ENCODE measurements around the gene ULBP1.
"Not testable (repeated sequence)": the region's sequence is repeated elsewhere in the genome, so short reads cannot be mapped to it uniquely, and the experiment has no call there.

ULBP1 gene, protein sequence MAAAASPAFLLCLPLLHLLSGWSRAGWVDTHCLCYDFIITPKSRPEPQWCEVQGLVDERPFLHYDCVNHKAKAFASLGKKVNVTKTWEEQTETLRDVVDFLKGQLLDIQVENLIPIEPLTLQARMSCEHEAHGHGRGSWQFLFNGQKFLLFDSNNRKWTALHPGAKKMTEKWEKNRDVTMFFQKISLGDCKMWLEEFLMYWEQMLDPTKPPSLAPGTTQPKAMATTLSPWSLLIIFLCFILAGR
- 0.24 to 0.91 reads per million in 2 donors for total RNA-seq

DNA sequence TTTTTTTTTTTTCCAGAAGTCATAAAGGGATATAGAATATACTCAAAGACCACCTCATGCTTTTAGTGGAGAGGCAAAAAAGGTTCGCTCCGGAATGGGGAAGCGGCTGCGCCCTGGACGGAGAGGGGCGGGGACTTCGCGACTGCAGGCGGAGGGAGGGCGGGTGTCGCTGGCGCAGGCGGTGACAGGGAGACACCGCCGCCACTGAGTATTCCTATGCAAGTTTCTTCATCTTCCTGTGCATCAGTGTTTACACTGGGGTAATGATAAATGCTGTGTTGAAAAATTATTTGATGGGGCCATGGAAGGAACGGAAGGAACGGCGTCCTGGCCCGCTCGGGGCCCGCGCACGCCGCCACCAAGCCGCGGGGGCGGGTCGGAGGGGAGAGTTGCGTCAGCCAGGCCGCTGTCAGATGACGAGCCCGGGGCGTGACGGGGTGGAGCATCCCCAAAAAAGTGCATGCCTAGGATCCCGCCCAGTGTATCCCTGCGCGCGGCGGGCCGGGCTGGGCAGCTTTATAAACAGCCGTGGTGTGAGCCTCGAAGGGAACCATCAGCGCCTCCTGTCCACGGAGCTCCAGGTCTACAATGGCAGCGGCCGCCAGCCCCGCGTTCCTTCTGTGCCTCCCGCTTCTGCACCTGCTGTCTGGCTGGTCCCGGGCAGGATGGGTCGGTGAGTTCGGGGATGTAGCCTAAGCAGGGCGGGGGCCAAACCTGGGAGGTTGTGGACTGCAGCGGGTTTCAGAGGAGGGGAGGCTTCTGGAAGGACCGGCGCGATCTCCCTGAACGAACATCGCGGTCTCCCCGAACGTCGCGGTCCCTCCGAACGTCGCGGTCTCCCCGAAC lies at the start of gene ULBP1:
Gene ULBP1, plus strand, starts transcription at position 482 of the 846 bp plus-strand sequence. Its CDS starts 107 bp downstream, at position 589.
- DNase-seq: peak; percentile 62

DNA sequence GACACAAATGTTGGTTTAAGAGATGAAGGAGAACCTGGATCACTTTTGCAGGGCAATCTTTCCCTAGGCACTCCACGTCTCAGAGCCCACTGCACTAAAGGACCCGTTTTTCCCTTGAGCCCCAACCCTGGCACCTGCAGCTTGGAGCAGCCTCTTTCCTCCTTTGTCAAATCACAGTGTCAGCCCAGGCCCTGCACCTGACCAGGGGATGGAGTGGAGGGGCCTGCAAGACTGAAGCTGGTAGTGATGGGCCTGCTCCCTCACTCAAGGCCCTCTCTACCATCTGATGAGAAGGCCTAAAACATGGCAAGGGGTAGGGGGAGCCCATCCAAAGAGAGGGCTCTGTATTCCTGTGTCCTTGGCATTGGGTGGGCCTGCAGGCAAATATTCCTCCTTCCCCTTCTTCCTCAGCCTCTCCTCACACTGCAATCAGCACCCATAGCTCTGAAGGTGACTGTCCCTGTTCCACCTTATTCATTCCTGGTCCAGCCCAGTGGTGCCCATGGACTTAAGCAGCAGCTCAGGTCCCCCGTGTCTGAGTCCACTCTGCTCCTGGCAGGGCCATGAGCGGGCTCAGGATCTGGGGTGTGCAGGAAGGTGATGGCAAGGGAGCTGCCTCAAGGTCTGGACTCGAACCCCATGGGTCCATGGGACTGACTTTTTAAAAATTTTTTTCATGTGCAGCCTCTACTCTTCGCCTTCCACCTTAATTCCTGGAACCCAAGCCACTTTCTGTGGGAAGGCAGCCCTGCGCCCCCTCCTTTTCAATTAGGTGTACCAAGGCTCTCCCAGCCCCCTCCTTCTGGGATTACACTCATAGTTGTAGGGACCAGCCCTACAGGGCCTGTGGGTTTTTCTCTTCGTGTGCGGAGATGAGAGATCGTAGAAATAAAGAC lies 47.5 kb upstream of the ULBP1 start:
- DNase-seq: no peak

DNA sequence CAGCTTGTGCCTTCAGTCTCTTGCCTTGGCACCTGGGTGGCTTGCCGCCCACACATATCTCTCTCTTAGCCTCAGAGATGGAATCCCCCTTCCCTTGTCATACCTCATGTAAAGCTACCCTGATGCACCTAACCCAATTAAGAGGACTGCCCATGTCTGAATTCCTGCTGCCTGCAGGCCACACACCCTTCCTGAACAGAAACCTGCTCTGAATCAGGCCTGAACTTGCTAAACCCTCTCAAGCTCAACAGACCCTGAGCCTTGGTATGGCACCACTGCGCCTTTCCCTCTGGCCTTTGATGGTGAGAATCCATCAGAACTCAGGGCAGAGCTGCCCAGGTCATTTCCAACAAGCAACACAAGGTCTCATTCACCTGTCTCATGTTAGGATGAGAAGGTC lies 46.1 kb upstream of the ULBP1 start:
- no peak for DNase-seq

DNA sequence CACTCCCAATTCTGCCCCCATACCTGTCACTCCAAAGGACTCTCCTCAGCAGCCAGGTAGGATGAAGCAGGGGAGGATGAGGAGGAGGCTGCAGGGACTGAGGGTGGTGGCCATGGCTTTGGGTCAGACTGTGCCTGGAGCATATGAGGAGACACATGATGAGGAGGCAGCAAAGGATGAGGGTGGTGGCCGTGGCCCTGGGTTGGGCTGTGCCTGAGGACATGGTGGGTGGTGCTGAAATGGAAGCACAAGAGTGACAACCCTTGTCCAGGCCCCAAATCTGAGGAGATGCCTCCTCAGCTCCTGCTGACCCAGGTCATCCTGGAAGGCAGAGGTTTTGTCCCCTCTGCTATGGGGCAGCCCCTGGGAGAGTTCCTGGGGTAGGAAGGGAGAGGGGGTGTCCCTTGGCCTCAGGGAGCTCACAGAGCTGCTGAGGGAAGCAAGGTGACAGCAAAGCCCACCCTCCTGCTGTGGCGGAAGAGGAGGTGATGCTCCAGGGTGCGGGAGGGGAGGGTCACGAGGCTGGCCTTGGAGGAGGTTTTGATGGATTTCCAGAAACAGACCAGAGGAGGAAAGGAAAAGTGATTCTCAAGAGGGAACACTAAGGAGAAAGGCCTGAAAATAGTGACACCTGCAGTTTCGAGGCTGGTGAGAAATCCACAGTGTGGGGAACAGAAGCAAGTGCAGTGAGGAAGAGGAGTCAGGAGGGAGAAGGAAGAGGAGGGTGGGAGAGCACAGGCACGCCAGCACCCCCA lies 45.4 kb upstream of the ULBP1 start:
- DNase-seq: no peak

DNA sequence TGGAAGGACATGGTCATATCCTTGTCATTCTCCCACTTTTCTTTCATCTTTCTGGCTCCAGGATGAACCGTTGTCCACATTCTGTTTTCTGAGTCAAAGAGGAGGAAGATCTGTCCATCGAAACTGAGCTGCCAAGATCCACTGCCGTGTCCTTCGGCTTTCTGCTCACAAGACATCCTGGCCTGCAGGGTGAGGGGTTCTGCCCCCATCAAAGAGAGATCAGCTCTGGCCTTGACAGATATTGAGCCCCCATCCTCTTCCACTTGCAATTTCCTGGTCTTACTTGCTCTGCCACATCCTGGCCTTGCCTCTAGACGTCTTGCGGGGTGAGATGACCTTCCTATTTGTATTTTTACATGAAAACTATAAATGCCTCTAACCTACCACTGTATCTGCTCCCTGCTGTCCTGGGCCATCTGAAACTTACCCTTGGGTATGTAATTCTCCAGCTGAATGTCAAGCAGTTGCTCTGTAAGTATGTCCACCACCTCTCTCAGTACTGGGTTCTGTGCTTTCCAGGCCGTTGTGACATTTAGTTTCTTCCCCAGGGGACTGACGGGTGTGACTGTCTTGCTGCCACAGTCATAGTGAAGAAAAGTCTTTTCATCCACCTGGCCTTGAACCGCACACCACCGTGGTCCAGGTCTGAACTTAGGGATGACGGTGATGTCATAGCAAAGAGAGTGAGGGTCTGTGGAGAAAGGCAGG lies 44.5 kb upstream of the ULBP1 start:
- DNase-seq: not testable (repeated sequence)

DNA sequence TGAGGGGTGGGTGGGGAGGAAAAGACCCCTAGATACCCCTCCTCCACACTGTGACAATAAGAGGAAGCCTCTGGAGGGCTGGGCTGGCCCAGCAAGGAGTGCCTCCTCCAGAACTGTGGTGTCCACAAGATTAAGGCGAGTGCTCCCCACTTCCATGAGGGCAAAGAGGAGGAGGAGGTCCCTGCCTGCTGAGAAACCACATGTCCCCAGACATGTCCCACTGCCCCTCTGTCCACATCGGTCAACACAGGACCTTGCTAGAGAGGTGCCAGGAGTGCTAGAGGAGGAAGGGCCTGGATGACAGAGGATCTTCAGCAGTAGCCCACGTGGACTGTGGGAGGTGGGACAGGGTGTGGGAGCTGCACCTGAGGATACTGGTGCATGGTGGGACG lies 43.9 kb upstream of the ULBP1 start:
- no peak for DNase-seq

DNA sequence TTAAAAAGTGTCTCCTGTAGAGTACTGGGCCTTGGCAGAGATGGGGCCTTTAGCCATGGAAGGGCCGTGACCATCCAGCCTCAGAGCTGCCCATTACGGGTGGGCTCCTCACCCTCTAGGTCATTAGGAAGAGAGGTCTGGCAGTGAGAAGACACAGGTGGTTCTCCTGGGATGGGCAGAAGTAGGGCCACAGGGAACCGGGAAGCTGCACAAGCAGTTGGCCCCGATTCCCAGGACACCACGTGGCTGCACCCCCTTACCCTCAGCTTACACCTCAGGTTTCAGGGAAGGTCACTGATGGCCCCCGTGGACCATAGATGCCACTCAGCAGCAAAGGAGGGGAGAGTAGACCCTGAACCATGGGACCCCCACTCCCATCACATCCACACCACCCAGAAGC lies 42.4 kb upstream of the ULBP1 start:
- DNase-seq: no peak

DNA sequence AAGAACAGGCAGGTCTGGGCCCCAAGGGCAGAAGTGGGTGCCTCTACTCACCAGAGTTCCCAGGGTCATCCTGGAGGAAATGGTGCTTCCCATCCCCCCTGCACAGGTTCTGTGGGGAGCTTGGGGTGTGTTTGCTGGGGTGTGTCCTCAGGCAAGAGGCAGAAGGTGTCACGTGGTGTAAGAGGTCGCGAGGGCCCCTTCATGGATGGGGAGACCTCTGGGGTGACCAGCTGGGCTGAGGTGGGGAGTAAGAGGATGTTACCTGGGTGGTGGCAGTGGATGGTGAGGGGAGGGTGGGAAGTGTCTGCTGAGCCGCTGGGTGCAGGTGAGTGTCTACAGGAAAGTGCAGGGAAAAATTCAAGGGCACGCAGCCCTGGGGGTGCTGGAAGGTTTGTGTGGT lies 41.7 kb upstream of the ULBP1 start:
- not testable (repeated sequence) for DNase-seq

DNA sequence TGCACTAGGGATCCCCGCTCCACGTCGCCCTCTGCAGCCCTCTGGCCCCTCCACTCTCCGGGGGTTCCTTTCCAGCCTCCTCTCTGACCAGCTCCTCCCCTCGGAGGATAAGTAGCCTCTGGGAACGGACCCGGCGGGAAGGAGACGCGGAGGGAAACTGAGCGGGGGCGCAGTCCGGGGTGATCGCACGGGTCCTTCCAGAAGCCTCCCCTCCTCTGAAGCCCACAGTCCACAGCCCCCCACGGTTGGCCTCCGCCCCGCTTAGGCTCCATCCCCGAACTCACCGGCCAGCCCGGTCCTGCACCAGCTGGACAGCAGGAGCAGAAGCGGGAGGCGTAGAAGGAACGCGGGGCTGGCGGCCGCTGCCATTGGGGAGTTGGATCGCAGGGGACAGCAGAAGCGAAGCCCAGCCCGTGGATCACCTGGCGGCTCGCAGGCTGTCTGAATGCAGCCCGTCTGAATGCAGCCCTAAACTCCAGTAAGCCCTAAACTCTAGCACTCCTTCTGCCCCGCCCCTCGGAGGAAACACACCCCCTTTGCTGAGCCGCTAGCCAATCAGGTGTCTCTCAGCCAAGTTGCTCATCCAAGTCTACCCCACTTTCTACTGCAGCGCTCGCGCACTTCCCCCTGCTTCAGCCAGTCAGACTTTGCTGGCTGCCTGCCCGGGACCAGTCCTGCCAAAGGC lies 41.0 kb upstream of the ULBP1 start, which contains the start of gene RAET1G:
Gene RAET1G, minus strand, starts transcription at position 480 of the 685 bp plus-strand sequence. Its CDS starts 111 bp downstream, at position 369.
- DNase-seq: peak; percentile 62

DNA sequence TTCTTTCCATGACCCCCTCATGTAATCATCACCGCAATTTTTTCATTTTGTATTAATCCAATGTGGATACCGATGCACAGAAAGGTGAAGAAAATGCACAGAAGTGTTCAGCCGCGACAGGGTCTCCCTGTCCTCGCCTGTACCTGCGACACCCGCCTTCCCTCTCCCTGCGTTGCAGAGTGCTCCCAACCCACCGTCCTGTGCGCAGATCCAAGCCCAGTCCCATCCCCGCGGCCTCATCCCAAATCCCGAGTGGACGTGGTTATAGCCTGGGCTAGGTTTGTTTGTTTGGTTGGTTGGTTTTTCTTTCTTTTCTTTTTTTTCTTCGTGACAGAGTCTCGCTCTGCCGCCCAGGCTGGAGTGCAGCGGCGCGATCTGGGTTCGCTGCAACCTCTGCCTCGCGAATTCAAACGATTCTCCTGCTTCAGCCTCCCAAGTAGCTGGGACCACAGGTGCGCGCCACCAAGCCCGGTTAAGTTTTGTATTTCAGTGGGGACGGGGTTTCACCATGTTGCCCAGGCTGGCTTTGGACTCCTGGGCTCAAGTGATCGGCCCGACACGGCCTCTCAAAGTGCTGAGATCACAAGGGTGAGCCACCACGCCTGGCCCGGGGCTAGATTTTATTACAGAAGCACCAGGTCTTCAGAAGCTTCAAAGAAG lies 40.3 kb upstream of the ULBP1 start:
- no peak for DNase-seq

DNA sequence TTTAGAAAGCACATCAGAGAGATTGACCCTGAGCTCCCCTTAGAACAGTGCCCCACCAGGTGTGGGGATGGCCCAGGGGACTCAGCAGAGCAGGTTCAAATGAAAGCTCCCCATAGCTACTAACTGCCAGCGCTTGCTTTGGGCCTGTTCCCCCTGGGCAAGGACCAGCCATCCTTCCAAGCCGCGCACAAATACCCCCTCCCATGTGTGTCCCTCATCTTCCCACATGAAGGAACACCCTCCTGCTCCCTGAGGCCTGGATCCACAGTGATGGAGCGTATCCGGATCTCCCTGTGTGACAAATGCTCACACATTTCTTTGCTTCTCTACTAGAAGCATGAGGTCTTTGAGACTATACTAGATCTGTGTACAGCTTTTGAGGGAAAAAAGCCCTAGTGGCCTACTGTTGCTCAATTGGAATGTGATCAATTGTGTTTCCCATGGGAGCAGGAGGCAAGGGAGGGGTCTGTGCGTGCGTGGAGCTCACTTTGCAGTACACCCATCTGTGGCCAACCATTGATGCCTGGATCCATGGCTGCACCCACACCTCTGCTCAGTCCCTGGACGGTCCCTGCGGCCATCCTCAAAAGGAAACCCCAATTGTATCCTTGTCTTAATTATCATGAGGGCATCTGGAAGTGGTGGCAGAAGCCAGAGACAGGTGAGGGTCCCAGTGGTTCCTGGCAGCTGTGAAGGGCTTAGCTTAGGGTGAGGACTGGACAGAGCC lies 39.4 kb upstream of the ULBP1 start:
- no peak for DNase-seq

DNA sequence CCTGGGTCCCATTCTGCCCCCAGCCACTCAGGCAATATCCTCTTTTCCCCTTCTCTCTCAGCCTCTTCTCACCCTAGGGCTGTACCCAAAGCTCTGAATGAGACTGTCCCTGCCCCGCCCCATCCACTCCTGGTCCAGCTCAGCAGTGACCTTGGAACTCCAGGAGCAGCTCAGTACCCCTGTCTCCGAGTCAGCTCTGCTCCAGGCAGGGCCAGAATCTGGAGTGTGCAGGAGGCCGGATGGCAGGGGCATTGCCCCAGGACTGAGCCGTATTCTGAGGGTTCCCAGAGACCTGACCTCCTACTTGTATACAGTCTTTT lies 38.9 kb upstream of the ULBP1 start:
- no peak for DNase-seq

DNA sequence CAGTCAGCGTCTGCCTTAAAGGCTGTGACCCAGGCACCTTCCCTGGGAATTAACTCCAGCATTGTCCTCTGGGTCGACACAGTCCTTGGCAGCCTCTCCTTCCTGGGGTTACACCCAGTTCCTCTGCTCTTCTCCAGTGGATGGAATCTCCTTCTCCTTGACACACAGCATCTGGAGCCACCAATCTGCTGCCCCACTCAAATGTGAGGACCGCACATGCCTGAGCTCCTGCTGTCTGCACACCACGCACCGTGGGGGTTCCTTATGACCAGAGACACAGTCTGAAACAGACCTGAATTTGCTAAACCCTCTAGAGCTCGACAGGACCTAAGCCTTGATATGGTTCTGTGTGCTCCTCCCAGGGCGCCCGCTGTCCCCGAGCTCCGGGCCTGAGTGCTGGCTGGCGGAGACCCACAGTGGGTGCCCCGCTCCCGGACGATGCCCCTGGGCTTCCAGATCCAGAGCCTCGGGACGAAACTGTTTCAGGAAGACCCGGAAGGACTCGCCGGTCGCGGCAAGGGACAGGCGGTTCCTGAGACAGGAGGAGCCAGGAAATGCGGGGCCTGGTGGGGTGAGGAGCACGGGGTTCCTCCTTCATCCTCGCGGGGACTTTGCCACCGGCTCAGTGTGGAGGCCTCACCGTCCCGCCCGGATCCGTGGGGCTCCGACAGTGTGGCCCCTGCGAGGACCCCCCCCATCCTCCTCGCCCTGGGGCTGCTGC lies 38.3 kb upstream of the ULBP1 start:
- no peak for DNase-seq

DNA sequence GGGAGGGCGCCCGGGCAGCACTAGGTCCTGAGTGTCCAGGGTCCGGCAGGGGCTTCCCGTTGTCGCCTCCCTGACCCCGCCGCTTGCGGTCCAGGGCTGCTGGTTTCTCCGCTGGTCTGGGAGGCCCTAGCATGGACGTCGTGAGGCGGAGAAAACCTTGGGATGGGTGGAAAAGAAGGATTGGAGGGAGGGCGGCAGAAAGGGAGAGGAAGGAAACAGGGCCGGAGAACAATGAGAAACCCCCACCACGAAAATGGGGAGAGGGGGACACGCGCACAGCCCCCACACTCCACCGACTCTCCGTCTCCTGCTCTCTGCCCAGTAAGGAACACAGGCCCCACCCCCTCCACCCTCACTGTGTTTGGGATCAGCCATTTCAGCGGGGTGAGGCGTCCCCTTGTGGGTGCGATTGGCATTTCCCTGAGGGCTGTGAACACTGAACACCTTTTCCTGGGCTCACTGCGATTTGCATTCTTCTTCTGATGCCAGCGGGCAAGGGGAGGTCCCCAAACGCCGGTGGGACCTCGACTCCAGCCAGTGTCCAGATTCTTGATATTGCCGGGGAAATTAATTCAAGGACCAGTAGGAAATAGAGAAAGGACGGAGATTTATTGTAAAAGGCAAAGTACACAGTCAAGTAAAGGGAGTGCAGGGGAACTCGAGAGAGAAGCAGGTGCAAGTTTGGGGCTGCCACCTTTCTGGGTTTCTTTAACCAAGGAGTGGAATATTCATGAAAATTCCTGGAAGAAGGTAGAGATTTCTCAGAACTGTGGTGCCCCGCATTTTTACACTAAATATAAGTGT lies 37.6 kb upstream of the ULBP1 start:
- DNase-seq: peak; percentile 58

DNA sequence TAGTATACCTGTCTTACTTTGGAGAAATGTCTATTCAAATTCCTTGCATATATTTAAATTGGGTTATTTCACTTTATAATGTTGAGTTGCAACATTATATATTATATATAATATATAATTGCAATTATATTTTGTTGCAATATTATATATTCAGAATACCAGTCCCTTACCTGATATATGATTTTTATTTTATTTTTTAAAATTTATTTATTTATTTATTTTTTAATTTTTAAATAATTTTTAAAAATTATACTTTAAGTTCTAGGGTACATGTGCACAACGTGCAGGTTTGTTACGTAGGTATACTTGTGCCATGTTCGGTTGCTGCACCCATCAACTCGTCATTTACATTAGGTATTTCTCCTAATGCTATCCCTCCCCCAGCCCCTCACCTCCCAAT lies 36.7 kb upstream of the ULBP1 start:
- DNase-seq: not testable (repeated sequence)

DNA sequence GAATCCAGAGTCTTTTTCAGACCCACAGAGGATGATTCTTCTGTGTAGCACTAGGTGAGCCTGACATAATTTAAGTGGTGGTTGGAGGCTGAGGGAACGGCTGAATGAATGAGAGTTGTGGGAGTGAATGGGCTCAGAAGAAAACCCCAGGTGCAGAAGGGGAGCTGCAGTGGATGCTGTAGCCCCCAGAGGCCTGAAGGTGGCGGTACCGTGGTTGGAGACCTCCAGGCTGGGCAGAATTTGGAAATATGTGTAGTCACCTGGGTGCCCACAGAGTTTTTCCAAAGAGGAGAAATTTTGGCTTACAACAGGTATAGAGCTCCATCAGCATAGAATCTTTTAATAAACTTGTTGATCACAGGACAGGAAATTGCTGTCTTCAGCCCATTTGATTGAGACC lies 34.3 kb upstream of the ULBP1 start:
- DNase-seq: no peak

DNA sequence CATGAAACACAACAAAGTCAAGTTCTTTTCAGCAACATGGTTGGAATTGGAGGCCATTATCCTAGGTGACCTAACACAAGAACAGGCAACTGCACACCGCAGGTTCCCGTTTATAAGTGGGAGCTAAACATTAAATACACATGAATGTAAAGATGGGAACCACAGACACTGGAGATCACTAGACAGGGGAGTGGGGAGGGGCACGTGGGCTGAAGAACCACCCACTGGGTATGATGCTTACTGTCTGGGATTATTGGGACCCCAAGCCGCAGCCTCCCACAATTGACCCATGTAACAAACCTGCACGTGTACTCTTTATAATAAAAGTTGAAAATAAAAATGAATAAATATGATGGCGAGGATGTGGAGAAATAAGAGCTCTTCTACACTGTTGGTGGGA lies 32.2 kb upstream of the ULBP1 start:
- no peak for DNase-seq

DNA sequence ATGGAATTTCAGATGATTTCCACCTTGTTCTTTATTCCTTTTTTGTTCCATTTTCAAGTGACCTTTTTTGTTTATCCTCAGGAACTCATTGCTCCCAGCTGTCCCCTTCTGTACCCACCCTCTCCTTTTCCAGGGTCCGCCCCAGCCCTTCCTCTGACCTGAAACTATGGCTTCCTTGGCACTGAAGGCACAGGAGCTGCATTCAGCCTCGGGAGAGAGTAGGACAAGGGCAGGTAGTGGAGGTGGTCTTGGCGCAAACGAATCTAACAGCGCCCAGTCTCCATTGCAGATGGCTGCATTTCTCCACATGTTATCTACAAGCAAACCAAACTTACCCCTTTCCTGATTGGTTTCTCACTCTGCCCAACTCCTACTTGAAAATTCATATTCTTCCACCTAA lies 30.7 kb upstream of the ULBP1 start:
- no peak for DNase-seq
